Raji (cell line): ENCODE measurements around the gene PIP5K1A.

Experiments
- POLR2A ChIP-seq: IDR thresholded peaks from 2 replicates; pipeline ENCODE4 v1.6.1; 2011; ENCODE audit warnings: low read depth, low read length, control low read depth; ENCODE audit not compliant: insufficient read depth

PIP5K1A gene

DNA sequence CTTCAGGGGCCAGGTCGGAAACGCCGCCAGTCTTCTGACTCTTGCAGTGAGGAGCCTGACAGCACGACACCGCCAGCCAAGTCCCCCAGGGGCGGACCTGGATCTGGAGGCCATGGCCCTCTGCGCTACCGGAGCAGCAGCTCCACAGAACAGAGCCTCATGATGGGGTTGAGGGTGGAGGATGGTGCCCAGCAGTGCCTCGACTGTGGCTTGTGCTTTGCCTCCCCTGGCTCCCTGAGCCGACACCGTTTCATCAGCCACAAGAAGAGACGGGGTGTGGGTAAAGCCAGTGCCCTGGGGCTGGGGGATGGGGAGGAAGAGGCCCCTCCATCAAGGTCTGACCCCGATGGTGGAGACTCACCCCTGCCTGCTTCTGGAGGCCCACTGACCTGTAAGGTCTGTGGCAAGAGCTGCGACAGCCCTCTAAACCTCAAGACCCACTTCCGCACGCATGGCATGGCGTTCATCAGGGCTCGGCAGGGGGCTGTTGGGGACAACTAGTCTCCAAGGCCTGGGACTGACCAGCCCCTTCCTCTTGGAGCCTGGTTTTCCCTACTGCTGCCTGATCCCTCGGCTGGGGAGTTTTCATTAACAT is 92.5 kb downstream of the PIP5K1A start:
- no peak for TF ChIP-seq POLR2A

DNA sequence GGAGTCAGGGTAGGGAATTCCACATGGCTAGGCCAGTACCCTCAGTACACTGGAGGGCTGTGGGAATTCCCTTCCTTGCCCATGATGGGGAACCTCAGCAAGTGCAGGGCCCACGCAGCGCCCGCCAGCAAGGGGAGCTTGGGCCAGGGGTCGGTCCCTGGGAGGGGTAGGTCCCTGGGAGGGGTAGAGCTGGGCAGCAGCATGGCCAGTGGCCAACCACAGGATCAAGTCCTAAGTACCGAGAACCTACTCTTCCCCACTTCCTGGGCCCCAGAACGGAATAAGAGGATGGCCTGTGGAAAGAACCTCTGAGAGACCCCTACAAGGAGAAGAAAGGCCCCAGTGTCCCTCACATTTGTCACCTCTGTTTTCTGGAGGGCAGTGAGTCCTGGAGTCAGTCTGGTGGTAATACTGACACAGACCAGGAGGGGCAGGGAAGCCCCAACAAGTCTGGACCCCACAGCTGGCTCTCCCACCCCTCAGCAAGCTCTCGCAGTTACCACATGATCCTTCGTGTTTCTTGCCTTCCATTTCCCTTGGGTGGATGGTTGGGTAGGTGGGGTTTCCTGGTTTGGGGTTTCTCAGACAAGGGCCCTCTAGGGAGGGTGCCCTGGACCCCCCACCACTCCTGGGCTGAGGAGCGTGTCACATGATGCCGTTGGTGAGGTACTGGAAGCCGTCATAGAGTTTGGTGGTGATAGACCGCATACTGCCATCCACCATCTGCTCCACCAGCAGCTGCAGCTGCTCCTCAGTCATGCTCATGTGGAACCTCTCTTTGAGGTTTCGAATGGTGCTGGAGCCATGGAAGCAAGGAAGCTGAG is 94.1 kb downstream of the PIP5K1A start:
- no peak for TF ChIP-seq POLR2A

DNA sequence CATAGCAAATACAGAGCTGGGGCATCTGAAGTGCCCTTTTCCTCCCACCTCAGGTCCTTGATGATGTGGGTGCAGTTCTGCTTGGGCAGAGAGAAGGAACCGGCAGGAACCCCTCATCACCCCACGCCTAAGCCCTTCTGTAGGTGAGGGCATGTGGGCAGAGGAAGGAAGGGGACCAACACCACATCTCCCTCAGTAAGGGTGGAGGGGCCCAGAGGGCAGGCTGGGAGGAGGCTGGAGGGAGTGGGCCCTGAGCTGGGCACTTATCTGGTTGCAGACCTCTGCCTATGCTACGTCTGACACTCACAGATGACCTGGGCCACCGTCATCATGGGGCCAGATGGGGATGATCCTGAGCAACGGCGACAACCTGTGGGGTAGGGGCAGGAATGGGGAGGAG is 94.7 kb downstream of the PIP5K1A start:
- no peak for TF ChIP-seq POLR2A

DNA sequence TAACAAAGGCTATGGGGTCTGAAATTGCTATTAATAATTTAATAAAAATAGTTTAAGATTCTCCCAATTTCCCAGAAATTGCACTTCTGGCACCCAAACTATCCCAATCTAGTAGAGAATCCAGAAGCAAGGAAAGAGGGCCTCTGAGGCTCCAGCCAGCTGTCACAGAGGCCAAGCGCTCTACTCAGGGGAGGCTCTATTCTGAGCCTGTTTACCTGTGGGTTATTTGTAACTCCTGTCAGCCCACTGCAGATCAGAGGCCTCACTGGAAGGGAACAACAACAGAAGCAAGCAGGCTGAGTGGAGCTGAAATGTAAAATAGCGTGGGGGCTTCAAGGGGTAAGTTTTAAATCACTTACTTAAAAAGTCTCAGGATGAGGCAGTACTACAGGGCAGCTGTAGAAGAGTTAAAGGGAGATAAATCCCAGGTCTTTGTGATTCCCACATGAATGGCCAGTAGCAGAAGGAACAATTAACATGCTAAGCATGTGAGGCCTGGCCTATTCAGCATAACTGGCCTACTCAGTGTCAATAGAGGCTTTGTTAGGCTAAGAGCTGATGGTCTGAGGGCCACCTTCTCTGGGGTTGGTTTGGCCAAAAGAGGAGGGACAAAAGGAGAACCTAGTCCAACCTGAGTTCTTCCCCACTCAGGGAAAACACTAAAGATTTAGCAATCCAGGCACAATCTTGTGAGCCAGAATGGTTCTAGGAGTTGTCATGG is 96.5 kb downstream of the PIP5K1A start:
- TF ChIP-seq POLR2A: no peak
